Calu3 (cell line): ENCODE data around the gene ELOVL6. TPM values are rescaled to one million over a fixed set of nuclear protein-coding genes. Genes with fewer than 3 reads are reported as not detected.

ENCODE experiments used
- BruUV-seq: library from RNA; stranded (reverse); fragments of 400-500 nt; replicated peaks from 2 replicates; lab custom pipeline; 2021; lab: Mats Ljungman, UMichigan
- CTCF ChIA-PET: fragments of 300-600 bp; sonication (Branson Sonifier 250); formaldehyde crosslinking; loops from one replicate; lab custom pipeline; 2022; ENCODE audit warnings: antibody characterized with exemption; lab: Charles Lee
- DNase-seq: peaks from one replicate; pipeline ENCODE4 v3.0.0; 2022
- H3K27ac Mint-ChIP-seq: one replicate; pipeline ENCODE4 v1.8.0; 2022; ENCODE audit warnings: mixed read lengths; ENCODE audit not compliant: unreplicated experiment
- H3K27me3 Mint-ChIP-seq: one replicate; pipeline ENCODE4 v1.8.0; 2022; ENCODE audit warnings: mixed read lengths; ENCODE audit not compliant: unreplicated experiment
- H3K36me3 Mint-ChIP-seq: one replicate; pipeline ENCODE4 v1.8.0; 2022; ENCODE audit warnings: mild to moderate bottlenecking, moderate library complexity, mixed read lengths; ENCODE audit not compliant: insufficient read depth, unreplicated experiment
- H3K4me1 Mint-ChIP-seq: one replicate; pipeline ENCODE4 v1.8.0; 2022; ENCODE audit warnings: mild to moderate bottlenecking, low read depth, mixed read lengths; ENCODE audit not compliant: unreplicated experiment
- H3K4me3 Mint-ChIP-seq: one replicate; pipeline ENCODE4 v1.8.0; 2022; ENCODE audit warnings: mild to moderate bottlenecking, low read depth, moderate library complexity, mixed read lengths; ENCODE audit not compliant: unreplicated experiment
- H3K9me3 Mint-ChIP-seq: one replicate; pipeline ENCODE4 v1.8.0; 2022; ENCODE audit warnings: low read depth, mixed read lengths; ENCODE audit not compliant: unreplicated experiment
- CTCF ChIP-seq: fragments of 200-600 bp; IDR thresholded peaks from one replicate; pipeline ENCODE4 v1.8.0; 2022; ENCODE audit warnings: antibody characterized with exemption; ENCODE audit not compliant: unreplicated experiment
- intact Hi-C: fragments of 100-400 bp; cut with micrococcal nuclease; formaldehyde crosslinking; loops from one replicate; pipeline ENCODE4 v1.10.0; 2022; ENCODE audit not compliant: unreplicated experiment
- total RNA-seq: library from RNA; stranded (reverse); gene quantifications from 2 replicates; pipeline ENCODE4 v1.2.3, GENCODE V29; 2022

ELOVL6 gene
- total RNA-seq, 1 experiment from 2014 or later, result 26.1 TPM

GRCh38 chr4:109996526-109996925, 201.9 kb downstream of the ELOVL6 start:
- Mint-ChIP-seq H3K36me3 (no peaks in the 10 kb centered on the region), H3K4me1 (no peaks in the 10 kb centered on the region), H3K27me3 (no peaks in the 10 kb centered on the region), H3K9me3 (no peaks in the 10 kb centered on the region), H3K4me3 (no peak overlapping the region), H3K27ac (no peak overlapping the region)
- no peak for TF ChIP-seq CTCF
- intact Hi-C loops, result no loop called here
- CTCF ChIA-PET, result no interaction called here
- DNase-seq, result no peak
- BruUV-seq, result no TSS peak
